ENCODE data around the gene ZNF865.
A peak's percentile ranks its signal among the peaks of the same experiment; 100 is the strongest.

Gene ZNF865

GRCh38 chr19:55609326-55609725 is 3.9 kb downstream of the ZNF865 start:
- ATAC-seq = no peak

DNA sequence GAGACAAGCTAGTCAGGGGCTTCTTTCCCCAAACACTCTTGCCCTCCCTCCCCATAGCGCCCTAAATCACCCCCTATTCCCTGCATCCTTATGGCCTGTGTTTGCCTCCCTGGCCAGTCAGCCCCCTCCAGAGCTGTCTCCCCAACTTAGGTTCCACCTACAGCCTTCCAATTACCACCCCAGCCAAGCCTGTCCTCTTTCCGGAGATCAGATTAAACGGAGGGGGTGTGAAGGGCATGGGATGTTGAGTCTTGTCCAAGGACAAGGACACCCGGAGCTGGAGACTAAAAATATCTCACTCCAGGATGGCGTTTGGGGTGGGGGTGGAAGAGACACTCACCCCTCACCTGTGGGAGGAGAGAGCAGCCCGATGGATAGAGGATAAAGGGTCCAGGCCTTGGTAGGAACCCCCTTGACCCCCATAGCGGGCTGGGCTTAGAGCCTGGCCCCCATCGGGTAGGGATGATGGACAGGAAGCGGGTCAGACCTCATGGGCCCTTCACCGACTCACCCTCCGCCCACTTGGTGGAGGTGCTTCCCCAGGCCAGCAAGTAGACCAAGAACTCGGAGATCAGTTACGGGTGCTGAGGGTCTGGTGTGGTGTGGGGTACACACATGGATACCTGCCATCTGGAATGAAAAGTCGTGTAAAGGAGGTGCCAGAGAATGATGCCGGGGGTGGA is 6.0 kb downstream of the ZNF865 start:
- no peak for ATAC-seq

DNA sequence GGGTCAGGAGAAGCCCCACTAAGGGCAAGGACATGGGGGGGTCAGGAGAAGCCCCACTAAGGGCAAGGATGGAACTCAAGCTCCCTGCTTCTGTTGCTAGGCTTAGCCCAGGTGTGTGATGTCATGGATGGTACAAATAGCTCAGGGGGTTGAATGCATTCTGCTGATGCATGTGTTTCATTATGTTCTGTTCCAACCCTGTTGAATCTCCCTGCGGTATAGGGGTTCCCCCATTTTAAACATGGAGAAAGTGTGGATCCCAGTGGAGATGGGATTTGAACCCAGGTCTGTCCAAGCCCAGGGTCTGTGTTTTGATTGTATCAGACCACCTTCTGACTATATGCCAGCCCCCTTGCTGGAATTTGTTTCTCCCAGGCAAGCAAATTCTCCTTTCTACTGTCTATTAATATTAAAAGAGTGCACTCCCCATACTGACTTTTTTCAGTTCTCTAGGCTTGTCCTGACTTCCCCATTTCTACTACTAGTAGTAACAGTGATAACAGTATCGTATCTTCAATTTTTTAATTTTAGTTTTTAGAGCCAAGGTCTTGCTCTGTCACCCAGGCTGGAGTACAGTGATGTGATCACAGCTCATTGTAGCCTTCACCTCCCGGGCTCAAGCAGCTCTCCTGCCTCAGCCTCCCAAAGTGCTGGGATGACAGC is 6.7 kb downstream of the ZNF865 start:
- no peak for ATAC-seq

GRCh38 chr19:55613396-55613795 is 7.9 kb downstream of the ZNF865 start:
- ATAC-seq = no peak

DNA sequence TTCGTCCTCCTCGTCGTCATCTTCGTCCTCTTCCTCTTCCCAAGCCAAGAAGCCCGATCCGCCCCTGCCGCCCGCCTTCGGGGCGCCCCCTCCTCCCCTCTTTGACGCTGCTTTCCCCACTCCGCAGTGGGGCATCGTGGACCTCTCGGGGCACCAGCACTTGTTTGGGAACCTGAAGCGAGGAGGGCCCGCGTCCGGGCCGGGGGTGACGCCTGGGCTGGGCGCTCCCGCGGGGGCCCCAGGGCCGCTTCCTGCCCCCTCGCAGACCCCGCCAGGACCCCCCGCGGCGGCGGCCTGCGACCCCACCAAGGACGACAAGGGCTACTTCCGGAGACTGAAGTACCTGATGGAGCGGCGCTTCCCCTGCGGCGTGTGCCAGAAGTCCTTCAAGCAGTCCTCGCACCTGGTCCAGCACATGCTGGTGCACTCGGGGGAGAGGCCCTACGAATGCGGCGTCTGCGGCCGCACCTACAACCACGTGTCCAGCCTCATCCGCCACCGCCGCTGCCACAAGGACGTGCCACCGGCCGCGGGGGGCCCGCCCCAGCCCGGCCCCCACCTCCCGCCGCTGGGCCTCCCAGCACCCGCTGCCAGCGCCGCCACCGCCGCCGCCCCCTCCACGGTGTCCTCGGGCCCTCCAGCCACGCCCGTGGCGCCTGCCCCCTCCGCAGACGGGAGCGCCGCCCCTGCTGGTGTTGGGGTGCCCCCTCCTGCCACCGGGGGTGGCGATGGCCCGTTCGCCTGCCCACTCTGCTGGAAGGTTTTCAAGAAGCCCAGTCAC is 8.7 kb downstream of the ZNF865 start:
- no peak for ATAC-seq

- ATAC-seq = no peak
These were observed 9.5 kb downstream of the ZNF865 start for GRCh38 chr19:55614711-55615542.

DNA sequence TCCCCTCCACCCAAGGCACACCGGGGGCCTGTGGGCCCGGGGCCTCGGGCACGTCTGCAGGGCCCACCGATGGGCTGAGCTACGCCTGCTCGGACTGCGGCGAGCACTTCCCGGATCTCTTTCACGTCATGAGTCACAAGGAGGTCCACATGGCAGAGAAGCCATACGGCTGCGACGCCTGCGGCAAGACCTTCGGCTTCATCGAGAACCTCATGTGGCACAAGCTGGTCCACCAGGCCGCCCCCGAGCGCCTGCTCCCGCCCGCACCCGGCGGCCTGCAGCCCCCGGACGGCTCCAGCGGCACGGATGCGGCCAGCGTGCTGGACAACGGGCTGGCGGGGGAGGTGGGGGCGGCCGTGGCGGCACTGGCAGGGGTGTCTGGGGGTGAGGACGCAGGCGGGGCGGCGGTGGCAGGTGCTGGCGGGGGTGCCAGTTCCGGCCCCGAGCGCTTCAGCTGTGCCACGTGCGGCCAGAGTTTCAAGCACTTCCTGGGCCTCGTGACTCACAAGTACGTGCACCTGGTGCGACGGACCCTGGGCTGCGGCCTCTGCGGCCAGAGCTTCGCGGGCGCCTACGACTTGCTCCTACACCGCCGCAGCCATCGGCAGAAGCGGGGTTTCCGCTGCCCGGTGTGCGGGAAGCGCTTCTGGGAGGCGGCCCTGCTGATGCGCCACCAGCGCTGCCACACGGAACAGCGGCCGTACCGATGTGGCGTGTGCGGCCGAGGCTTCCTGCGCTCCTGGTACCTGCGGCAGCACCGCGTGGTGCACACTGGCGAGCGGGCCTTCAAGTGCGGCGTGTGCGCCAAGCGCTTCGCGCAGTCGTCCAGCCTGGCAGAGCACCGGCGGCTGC is 10.3 kb downstream of the ZNF865 start:
- no peak for ATAC-seq

- ATAC-seq = no peak
These were observed 11.0 kb downstream of the ZNF865 start for GRCh38 chr19:55616395-55616875.

DNA sequence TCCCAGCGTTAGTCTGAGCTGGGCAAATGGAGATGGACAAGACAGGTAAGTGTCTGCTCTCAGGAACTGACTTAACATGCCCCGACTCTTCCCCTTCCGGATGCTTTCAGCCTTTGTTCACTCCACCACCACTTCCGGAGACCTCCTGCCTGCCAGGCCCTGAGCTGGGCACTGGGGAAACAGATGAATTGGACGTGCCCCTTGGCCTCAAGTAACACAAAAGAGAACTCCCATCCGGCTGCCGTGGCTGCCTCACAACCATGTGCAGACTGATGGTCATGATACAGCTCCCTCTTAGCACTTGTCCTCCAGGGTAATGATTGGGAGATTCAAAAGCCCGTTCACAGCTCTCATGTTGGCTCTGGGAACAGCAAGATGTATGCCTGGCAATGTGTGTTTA is 12.0 kb downstream of the ZNF865 start:
- no peak for ATAC-seq

DNA sequence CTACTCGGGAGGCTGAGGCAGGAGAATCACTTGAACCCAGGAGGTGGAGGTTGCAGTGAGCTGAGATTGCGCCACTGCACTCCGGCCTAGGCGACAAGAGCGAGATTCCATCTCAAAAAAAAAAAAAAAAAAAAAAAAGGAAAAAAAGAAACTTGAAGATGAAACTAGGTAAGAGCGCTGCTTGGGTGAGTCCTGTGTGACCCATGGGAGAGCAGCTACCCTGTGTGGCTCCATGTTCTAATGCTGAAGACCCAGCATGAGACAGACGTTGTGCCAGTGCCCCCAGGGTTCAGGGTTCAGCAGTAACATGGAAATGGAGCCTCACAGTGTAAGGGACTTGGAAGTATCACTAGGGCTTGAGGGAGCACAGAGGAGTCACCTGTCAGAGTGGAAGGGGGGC is 13.0 kb downstream of the ZNF865 start:
- no peak for ATAC-seq

- no peak for ATAC-seq
These were observed 13.8 kb downstream of the ZNF865 start for GRCh38 chr19:55619286-55619685.

DNA sequence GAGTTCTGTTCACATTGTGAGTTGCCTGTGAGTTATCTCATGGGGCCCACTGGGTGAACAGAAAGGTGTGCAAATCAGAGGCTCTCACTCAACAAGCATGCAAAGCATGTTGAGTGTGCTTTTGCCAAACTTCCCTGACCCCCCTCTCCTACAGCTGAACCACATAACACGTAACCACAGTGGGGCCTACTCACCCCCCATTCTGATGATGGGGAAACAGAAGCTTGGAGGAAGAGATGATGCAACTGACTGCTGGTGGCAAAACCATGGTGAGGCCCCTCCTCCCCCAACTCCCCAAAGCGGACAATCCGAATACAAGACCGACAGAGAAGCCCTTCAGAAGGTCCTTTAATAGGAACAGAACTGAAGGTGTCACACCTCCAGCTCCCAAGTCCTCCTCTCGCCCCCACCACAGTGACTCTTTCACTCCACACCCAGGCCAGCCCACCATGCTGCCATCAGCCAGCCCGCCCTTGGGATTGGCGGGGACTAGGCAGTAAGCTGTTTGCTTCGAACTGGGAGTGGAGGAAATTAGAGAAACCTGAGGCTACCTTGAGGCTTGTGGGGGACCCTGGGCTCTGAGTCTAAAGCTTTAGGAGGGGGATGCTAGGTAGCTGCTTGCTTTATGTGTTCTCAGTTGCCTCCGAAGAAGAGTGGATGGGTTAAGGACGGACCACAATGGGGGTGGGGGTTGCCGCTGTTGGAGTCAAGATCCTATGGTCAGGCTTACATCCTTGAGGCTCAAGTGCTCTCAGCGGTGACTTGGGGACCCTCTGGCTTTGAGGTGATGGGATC is 15.2 kb downstream of the ZNF865 start:
- ATAC-seq = no peak

DNA sequence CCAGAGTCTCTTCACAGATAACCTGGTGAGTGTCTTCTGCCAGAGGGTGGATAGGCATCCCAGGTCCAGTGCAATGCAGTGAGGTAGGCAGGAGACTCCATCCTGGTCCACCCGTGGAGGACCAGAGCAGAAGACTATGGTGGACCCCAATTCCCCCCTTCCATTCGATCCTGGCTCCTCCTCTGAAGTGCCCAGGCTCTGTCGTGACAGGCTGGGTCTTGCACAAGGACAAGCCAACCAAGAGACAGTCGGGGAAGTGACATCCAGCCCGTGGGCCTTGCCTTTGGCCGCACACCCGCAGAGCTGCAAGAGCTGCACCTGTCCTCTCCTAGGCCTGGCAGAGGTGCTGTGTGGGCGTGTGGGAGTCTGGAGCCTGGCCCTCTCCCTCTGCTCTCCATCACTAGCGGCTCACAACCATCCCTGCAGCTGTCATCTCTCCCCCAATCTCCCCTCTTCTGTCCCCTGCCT is 15.8 kb downstream of the ZNF865 start:
- no peak for ATAC-seq

DNA sequence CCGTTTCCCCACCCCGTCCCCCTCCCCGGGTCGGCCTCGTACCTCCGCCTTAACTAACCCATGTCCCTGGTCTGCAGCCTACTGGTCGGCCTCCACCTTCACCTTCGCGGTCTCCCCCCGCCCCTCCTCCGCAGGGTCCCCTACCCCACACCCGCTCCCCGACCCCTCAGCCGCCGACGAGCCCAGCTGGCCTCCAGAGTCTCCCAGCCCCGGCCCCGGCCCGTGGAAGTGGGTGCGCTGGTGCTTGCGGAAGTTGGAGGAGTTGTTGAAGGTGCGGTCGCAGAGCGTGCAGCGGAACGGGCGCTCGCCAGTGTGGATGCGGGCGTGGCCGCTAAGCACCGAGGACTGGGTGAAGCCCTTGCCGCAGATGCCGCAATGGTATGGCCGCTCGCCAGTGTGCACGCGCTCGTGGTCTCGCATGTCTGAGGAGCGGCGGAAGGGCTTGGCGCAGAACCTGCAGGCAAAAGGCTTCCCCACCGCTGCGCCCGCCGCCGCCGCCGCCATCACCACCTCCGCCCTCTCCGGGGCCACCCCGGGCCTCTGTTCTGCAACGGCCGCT is 16.3 kb downstream of the ZNF865 start:
- ATAC-seq = no peak

DNA sequence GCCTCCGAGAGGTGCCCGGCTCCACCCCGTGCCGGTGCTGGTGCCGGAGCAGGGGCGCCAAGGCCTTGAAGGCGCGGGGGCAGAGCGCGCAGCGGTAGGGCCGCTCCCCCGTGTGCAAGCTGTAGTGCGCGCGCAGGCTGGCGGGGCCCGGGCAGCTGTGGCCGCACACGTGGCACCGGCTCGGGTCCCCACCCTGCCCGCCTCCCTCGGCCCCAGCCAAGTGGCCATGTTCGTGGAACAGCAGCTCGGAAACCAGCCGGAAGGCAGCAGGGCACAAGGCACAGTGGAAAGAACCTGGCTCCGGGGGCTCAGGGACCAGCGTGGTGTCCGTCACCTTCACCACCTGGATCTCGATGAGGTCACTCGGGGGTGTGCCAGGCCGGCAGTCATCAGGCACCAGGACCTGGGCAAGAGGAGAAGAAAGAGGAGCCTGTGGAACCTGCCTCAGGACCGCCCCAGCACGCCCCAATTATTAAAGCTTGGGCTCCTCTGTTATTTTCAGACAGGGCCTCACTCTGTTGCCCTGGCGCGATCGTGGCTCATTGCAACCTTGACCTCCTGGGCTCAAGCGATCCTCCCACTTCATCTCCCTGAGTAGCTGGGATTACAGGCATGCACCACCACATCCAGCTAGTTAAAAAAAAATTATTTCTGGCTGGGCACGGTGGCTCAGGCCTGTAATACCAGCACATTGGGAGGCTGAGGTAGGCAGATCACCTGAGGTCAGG is 17.0 kb downstream of the ZNF865 start:
- ATAC-seq = no peak

GRCh38 chr19:55623130-55623529 is 17.7 kb downstream of the ZNF865 start:
- no peak for ATAC-seq

GRCh38 chr19:55623561-55623960 is 18.1 kb downstream of the ZNF865 start:
- ATAC-seq = no peak

DNA sequence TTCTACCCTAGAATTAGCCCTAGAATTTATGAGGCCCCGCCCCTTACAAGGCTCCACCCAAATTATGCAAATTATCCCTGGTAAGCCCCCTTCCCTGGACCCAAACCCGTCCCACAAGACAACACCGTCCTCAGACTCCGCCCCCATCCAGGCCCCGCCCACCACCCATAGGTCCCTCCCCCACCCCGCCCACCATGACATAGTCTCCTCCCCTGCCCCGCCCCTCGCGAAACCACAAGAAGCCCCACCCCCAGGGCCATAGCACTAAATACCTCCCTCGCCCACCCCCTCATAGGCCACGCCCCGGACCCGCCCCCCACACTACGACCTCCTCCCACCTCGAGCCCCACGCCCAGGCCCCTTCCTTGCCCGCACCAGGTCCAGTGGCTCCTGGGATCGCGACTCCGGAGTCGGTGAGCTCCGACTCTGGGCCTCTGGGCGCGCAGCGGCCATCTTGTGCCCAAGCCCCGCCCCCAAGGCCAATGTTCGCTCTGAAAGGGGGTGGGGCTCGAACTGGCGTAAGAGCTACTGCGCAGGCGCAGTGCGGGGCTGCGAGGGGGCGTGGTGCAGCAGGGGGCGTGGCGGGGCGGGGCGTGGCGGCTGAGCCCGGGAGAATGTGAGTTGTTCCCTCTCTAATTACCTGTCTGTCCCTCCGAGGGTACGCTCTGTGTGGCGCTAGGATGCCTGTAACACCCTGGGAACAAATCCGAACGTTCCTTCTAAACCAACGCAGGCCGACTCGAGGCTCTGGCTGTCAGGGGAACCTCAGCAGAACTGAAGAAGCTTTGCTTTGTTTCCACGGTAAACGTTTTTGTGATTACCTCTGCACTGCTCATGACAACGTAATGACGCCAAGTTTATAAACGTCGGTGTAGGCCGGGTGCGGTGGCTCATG is 18.9 kb downstream of the ZNF865 start, which contains the start of gene ZNF784:
Gene ZNF784 (minus strand): TSS at position 458 of the 895 bp plus-strand sequence. CDS start 5 bp downstream, at position 453.
- peak; percentile 72 to 80 for ATAC-seq

DNA sequence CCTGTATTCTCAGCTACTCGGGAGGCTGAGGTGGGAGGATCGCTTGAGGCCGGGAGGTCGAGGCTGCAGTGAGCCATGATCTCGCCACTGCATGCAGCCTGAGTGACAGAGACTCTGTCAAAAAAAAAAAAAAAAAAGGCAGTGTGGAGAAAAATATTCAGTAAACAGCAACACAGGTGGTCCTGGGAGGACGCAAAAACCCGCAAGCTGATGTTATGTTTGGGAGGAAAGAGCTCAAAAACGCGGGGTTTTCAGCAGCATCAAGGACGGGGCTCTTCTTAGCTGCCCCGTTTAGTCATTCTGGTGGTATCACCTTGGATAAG is 19.5 kb downstream of the ZNF865 start:
- ATAC-seq = no peak

Data from activated CD4-positive, CD25-positive, alpha-beta regulatory T cell treated with anti-CD3 and anti-CD28 coated beads, Interleukin-2, amount 50 U/mL, for 24 hours (primary cell).